H1 (cell line): ENCODE measurements around the gene PPP2R2C. TPM values are rescaled to one million over a fixed set of nuclear protein-coding genes. Genes with fewer than 3 reads are reported as not detected.

Source experiments
- ATF3 ChIP-seq: IDR thresholded peaks from 2 replicates; pipeline ENCODE4 v1.6.1; 2011; ENCODE audit warnings: low read depth, mild to moderate bottlenecking, low read length; ENCODE audit not compliant: insufficient read depth
- EP300 ChIP-seq, 2 experiments: IDR thresholded peaks; 1 replicate in 1 of 2; 2 replicates in 1 of 2; pipeline ENCODE4 v1.6.1; 2011 to 2012; ENCODE audit warnings: low read depth in 2 of 2, low read length in 2 of 2, mild to moderate bottlenecking in 2 of 2, borderline replicate concordance in 1 of 2, inconsistent platforms in 1 of 2, moderate library complexity in 1 of 2
- HDAC6 ChIP-seq: IDR thresholded peaks from one replicate; pipeline ENCODE4 v1.7.1; 2012; ENCODE audit warnings: low read depth, mild to moderate bottlenecking, inconsistent platforms, low read length, moderate library complexity
- SP1 ChIP-seq: IDR thresholded peaks from 2 replicates; pipeline ENCODE4 v1.6.1; 2011; ENCODE audit warnings: low read depth, low read length
- SUZ12 ChIP-seq: fragments of 200-600 bp; sonication (generic); IDR thresholded peaks from 2 replicates; pipeline ENCODE4 v1.6.1; 2012; ENCODE audit warnings: mild to moderate bottlenecking, inconsistent platforms, low read length, moderate library complexity, mixed read lengths
- polyA plus RNA-seq, 7 experiments: library from polyadenylated mRNA; depleted of rRNA in 3 of 7; stranded (reverse) in 5 of 7; unstranded in 2 of 7; fragments of >200 nt in 5 of 7; fragments of 200-250 nt in 2 of 7; gene quantifications; 1 replicate in 5 of 7; 2 replicates in 1 of 7; 4 replicates in 1 of 7; pipeline versions ENCODE4 v1.2.1 to v1.2.3, GENCODE V29; 2011 to 2013; ENCODE audit warnings: missing spikeins in 2 of 7, mixed read lengths in 2 of 7
- total RNA-seq: library from RNA; stranded (reverse); fragmentation: NEBNext Ultra II Directional; extraction: Animal tissue kit (Norgen Biotek cat#: 25700); gene quantifications from 2 replicates; pipeline ENCODE4 v1.2.1, GENCODE V29; 2021
- TF ChIP-seq, protein P1 (sequence below), 3 experiments: IDR thresholded peaks; 1 replicate in 2 of 3; 2 replicates in 1 of 3; pipeline versions ENCODE4 v1.5.1 to v1.6.1; 2011; ENCODE audit warnings: low read length in 3 of 3, mild to moderate bottlenecking in 3 of 3, inconsistent platforms in 2 of 3, low read depth in 1 of 3, moderate library complexity in 1 of 3; ENCODE audit not compliant: insufficient read depth in 1 of 3; ENCODE audit errors: control extremely low read depth in 1 of 3

Gene PPP2R2C
- total and polyA plus RNA-seq, 2 of the 8 experiments (the other 6 are each of a cell fraction or from before 2014, with no cell fraction given), result 6.4 TPM

GRCh38 chr4:6364581-6364980 is 107.8 kb downstream of the PPP2R2C start (continued):
- TF ChIP-seq, protein P1, sequence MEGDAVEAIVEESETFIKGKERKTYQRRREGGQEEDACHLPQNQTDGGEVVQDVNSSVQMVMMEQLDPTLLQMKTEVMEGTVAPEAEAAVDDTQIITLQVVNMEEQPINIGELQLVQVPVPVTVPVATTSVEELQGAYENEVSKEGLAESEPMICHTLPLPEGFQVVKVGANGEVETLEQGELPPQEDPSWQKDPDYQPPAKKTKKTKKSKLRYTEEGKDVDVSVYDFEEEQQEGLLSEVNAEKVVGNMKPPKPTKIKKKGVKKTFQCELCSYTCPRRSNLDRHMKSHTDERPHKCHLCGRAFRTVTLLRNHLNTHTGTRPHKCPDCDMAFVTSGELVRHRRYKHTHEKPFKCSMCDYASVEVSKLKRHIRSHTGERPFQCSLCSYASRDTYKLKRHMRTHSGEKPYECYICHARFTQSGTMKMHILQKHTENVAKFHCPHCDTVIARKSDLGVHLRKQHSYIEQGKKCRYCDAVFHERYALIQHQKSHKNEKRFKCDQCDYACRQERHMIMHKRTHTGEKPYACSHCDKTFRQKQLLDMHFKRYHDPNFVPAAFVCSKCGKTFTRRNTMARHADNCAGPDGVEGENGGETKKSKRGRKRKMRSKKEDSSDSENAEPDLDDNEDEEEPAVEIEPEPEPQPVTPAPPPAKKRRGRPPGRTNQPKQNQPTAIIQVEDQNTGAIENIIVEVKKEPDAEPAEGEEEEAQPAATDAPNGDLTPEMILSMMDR (IDR thresholded peaks at IDR 0.05; ENCODE audit: control extremely low read depth in 1 of 3, insufficient read depth in 1 of 3, low read depth in 1 of 3, low read length in 3 of 3), result no peak
- TF ChIP-seq HDAC6 (no peak), SP1 (no peak), ATF3 (no peak), SUZ12 (no peak), EP300 (IDR thresholded peaks at IDR 0.05; ENCODE audit: borderline replicate concordance in 1 of 2, low read depth in 2 of 2, low read length in 2 of 2) (no peak)
- TF ChIP-seq, all 59 proteins: peak for 0
